Fibroblast of lung (primary cell): Measurements from ENCODE around the gene KCNJ2.

Source experiments
- EZH2 ChIP-seq: IDR thresholded peaks from 2 replicates; pipeline ENCODE4 v1.5.1; 2012; ENCODE audit warnings: low read length, control low read depth, mild to moderate bottlenecking; ENCODE audit errors: missing control alignments
- TF ChIP-seq, protein P1 (sequence below), 2 donors: IDR thresholded peaks in 1 of 2; conservative IDR thresholded peaks in 1 of 2; 1 replicate in 1 of 2; 2 replicates in 1 of 2; pipeline ENCODE4 v1.5.1; 2011 to 2012; ENCODE audit warnings: low read length in 2 of 2, control low read depth in 1 of 2, inconsistent platforms in 1 of 2, low read depth in 1 of 2, mild to moderate bottlenecking in 1 of 2

DNA sequence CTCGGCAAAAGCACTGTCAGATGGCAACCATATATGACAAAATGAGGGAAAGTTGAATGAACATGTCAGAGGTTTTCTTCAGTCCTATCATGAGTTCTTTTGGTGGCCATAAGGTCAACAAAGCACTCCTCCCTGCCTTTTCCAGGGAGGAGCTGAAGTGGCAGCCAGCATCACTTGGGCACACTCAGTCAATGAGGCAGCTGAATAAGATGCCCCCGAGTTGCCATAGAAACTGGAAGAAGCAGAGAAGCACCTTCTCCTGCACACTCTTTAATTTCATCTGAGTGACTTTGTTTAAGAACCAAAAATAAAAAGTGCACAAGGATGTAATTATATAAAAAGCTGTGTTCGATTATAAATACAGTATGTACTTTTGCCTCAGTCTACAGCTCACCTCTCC lies 16.0 kb downstream of the KCNJ2 start:
- TF ChIP-seq, protein P1, sequence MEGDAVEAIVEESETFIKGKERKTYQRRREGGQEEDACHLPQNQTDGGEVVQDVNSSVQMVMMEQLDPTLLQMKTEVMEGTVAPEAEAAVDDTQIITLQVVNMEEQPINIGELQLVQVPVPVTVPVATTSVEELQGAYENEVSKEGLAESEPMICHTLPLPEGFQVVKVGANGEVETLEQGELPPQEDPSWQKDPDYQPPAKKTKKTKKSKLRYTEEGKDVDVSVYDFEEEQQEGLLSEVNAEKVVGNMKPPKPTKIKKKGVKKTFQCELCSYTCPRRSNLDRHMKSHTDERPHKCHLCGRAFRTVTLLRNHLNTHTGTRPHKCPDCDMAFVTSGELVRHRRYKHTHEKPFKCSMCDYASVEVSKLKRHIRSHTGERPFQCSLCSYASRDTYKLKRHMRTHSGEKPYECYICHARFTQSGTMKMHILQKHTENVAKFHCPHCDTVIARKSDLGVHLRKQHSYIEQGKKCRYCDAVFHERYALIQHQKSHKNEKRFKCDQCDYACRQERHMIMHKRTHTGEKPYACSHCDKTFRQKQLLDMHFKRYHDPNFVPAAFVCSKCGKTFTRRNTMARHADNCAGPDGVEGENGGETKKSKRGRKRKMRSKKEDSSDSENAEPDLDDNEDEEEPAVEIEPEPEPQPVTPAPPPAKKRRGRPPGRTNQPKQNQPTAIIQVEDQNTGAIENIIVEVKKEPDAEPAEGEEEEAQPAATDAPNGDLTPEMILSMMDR (conservative IDR thresholded peaks at IDR 0.05 in 1 of 2, IDR thresholded peaks at IDR 0.05 in 1 of 2; ENCODE audit: low read depth in 1 of 2, low read length in 2 of 2) = no peak
- no peak for TF ChIP-seq EZH2
